ENCODE data around the gene LDLRAD4. TPM values are rescaled to one million over a fixed set of nuclear protein-coding genes. Genes with fewer than 3 reads are reported as not detected.

The LDLRAD4 gene
- total and polyA plus RNA-seq, 8 donors = 2.0 to 47.9 (median 9.0) TPM

DNA sequence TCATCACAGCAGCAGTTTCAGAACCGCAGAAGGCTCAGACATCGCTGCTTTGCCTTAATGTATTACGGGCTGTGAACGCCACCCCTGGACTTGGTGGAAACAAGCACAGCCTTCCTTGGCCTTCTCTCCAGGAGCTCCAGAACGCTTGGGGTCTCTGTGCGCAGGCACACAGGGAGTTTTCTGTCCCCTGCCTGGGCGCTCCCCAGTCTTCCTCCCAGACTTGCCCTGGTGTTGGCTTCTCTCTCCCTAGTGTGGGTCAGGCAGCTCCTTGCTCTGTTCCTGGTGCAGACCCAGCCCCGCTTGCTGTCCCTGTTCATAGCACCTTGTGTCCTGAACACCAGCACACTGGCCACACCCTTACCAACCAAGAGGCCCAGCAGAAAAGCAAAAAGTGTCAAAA lies 404.2 kb downstream of the LDLRAD4 start:
- H3K27ac ChIP-seq = no peak overlapping the region
- 89 to 96% (median 94%) methylated on average over 8 of the region's 8 CpGs for WGBS, 5 donors
- peaks cover 0 to 36% (median 20%) of the 10 kb centered on the region in 4 donors for H3K36me3 ChIP-seq
- H3K27me3 ChIP-seq = no peaks in the 10 kb centered on the region
- TF ChIP-seq, protein P1, sequence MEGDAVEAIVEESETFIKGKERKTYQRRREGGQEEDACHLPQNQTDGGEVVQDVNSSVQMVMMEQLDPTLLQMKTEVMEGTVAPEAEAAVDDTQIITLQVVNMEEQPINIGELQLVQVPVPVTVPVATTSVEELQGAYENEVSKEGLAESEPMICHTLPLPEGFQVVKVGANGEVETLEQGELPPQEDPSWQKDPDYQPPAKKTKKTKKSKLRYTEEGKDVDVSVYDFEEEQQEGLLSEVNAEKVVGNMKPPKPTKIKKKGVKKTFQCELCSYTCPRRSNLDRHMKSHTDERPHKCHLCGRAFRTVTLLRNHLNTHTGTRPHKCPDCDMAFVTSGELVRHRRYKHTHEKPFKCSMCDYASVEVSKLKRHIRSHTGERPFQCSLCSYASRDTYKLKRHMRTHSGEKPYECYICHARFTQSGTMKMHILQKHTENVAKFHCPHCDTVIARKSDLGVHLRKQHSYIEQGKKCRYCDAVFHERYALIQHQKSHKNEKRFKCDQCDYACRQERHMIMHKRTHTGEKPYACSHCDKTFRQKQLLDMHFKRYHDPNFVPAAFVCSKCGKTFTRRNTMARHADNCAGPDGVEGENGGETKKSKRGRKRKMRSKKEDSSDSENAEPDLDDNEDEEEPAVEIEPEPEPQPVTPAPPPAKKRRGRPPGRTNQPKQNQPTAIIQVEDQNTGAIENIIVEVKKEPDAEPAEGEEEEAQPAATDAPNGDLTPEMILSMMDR (IDR thresholded peaks at IDR 0.05) = no peak
- no peak for TF ChIP-seq POLR2AphosphoS5 (IDR thresholded peaks at IDR 0.05)
- intact Hi-C loops (cut with DNase I; ENCODE audit: low total_unique reads) = no loop called here
- DNase-seq = no peak
- no peaks in the 10 kb centered on the region for H3K9me3 ChIP-seq
- no peak overlapping the region for H3K4me3 ChIP-seq
- H3K4me1 ChIP-seq = peaks cover 0 to 4% (median 0%) of the 10 kb centered on the region in 4 donors

DNA sequence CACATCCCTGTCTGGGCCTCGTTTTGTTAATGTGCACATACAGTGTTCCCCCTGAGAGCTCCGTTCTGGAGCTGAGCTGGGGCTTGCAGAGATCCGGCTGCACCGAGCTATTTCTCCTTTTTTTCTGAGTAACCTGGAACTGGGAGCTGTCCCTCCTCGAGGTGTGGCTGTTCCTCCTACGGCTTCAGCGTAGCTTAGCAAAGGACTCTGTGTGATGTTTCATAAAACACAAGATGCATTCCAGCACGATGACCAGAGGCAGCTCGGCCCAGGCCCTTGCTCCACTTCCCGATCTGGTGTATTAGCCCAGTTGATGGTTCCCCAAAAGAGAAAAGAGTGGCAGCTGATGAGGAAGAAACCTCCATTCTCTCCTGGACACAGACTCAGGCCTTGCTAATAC lies 404.8 kb downstream of the LDLRAD4 start:
- Histone ChIP-seq H3K4me3 (no peak overlapping the region), H3K4me1 (peaks cover 0 to 2% (median 0%) of the 10 kb centered on the region in 4 donors), H3K27me3 (no peaks in the 10 kb centered on the region), H3K27ac (no peak overlapping the region), H3K36me3 (peaks cover 0 to 36% (median 20%) of the 10 kb centered on the region in 4 donors), H3K9me3 (no peaks in the 10 kb centered on the region)
- 55 to 63% (median 59%) methylated on average over 10 of the region's 10 CpGs for WGBS, 5 donors
- intact Hi-C loops (cut with DNase I; ENCODE audit: low total_unique reads) = no loop called here
- no peak for DNase-seq
- TF ChIP-seq POLR2A (IDR thresholded peaks at IDR 0.05) (no peak), EP300 (IDR thresholded peaks at IDR 0.05) (no peak), POLR2AphosphoS5 (IDR thresholded peaks at IDR 0.05) (no peak)
- TF ChIP-seq, protein P1 (IDR thresholded peaks at IDR 0.05) = no peak

DNA sequence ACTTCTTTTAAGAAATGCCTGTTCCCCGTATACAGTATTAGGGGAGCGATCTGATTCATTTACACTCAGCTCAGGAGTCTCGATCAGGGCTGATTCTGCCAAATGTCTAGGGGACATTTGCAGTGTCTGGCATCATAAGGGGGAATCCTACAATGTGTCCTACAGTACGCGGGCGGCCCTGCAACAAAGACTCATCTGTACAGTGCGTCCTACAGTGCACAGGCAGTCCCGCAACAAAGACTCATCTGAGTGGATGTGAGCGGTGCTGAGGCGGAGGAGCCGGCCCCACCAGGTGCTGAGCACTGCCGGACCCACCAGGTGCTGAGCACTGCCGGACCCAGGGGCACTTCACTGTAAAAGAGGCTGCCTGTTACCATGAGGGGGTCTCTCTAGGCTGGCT lies 405.3 kb downstream of the LDLRAD4 start:
- Histone ChIP-seq H3K27ac (no peak overlapping the region), H3K27me3 (no peaks in the 10 kb centered on the region), H3K36me3 (peaks cover 0 to 36% (median 20%) of the 10 kb centered on the region in 4 donors), H3K4me3 (no peak overlapping the region), H3K4me1 (no peaks in the 10 kb centered on the region), H3K9me3 (no peaks in the 10 kb centered on the region)
- no peak for TF ChIP-seq POLR2AphosphoS5 (IDR thresholded peaks at IDR 0.05)
- TF ChIP-seq, protein P1 (IDR thresholded peaks at IDR 0.05) = no peak
- TF ChIP-seq POLR2A (IDR thresholded peaks at IDR 0.05) = no peak
- TF ChIP-seq EP300 (IDR thresholded peaks at IDR 0.05) = no peak
- intact Hi-C loops (cut with DNase I; ENCODE audit: low total_unique reads) = no loop called here
- WGBS, 5 donors = 93 to 96% (median 95%) methylated on average over 11 to 13 of the region's 13 CpGs
- no peak for DNase-seq

DNA sequence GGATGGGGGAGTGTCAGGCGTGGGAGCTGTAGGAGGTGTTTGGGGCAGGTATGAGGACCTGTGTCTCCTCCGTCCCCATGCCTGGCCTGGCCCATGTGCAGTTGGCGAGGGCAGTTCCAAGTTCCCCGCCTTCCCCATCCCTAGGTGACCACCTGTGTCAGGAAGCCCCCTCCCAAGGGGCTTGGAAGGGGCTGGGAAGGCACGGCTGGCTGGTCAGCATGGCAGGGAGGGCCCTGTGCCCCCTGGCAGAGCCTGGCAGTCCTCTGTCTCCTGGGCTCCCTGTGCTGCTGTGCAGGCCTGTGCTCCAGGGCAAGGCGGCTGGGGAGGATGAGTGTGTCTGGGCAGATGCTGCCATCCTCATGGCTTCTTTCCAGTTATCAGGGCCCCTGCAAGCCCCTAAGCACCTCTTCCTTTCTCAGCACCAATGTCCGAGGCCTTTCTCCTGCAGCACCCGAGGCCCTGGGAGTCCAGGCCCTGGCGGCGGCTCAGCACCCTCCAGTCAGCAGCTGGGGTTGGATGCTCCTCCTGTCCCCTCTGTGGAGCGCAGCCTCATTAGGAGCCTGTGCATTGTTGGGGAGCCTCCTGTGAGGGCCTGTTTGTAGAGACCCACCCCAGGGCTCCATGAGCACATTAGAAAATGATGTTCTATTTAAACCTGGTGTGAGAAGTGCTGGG lies 406.1 kb downstream of the LDLRAD4 start:
- no peak overlapping the region for H3K27ac ChIP-seq
- no peaks in the 10 kb centered on the region for H3K9me3 ChIP-seq
- peaks cover 0 to 36% (median 20%) of the 10 kb centered on the region in 4 donors for H3K36me3 ChIP-seq
- TF ChIP-seq, protein P1 (IDR thresholded peaks at IDR 0.05) = no peak
- TF ChIP-seq EP300 (IDR thresholded peaks at IDR 0.05) (no peak), POLR2AphosphoS5 (IDR thresholded peaks at IDR 0.05) (no peak), POLR2A (IDR thresholded peaks at IDR 0.05) (no peak)
- no peak for DNase-seq
- WGBS, 5 donors = 80 to 91% (median 86%) methylated on average over 10 to 11 of the region's 11 CpGs
- H3K4me3 ChIP-seq = no peak overlapping the region
- H3K27me3 ChIP-seq = no peaks in the 10 kb centered on the region
- H3K4me1 ChIP-seq = peaks cover 0 to 6% (median 2%) of the 10 kb centered on the region in 4 donors
- intact Hi-C loops (cut with DNase I; ENCODE audit: low total_unique reads) = no loop called here

Measured in stomach (tissue), 9 donors.